ENCODE data around the gene CTNNA2.

The CTNNA2 gene

GRCh38 chr2:79981316-79981715 lies 468.5 kb downstream of the CTNNA2 start:
- ATAC-seq (replicated peaks) (no peak), DNase-seq (no peak)
- H3K4me1 Mint-ChIP-seq: no peaks in the 10 kb centered on the region
- no peaks in the 10 kb centered on the region for H3K36me3 Mint-ChIP-seq
- H3K27ac Mint-ChIP-seq: no peak overlapping the region
- H3K9me3 Mint-ChIP-seq: no peaks in the 10 kb centered on the region
- no peak overlapping the region for H3K4me3 Mint-ChIP-seq
- no peaks in the 10 kb centered on the region for H3K27me3 Mint-ChIP-seq

DNA sequence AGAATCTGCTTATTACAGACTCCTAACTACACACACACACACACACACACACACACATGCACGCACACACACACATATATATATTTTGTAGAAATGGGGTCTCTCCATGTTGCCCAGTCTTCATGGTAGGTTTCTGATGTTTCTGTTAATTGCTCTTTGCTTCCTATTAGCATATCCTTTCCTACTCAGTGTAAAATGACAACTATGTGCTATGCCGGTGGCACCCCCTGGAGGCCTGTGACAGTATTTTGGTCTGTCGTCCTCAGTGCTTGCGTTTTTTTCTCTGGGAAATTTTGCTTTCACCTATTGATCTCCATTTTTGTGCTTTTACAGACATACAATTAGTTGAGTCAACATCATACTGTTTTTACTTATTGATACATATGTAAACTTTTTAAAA lies 469.6 kb downstream of the CTNNA2 start:
- Mint-ChIP-seq H3K36me3 (no peaks in the 10 kb centered on the region), H3K27me3 (no peaks in the 10 kb centered on the region), H3K9me3 (no peaks in the 10 kb centered on the region), H3K27ac (no peak overlapping the region), H3K4me3 (no peak overlapping the region), H3K4me1 (no peaks in the 10 kb centered on the region)
- ATAC-seq (replicated peaks): no peak
- DNase-seq: no peak

DNA sequence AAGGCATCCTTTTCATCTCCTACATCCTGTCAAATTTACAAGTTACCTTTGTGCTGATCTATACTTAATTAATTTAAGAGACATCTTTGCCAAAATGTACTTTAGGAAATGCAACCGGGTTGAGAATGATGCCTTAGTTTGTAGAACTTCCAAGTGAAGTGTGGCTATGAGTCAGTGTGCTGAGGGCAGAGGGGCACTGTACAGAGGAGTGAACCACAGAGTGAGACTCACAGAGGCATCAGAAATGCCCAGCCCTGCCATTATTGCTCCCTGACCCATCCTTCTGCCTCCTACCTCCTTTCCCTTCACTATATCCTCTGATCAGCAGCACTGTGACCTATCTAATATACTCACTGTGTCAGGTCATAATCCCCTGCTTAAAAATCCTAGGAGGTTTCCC lies 471.6 kb downstream of the CTNNA2 start:
- Mint-ChIP-seq H3K4me3 (no peak overlapping the region), H3K4me1 (no peaks in the 10 kb centered on the region), H3K36me3 (no peaks in the 10 kb centered on the region)

DNA sequence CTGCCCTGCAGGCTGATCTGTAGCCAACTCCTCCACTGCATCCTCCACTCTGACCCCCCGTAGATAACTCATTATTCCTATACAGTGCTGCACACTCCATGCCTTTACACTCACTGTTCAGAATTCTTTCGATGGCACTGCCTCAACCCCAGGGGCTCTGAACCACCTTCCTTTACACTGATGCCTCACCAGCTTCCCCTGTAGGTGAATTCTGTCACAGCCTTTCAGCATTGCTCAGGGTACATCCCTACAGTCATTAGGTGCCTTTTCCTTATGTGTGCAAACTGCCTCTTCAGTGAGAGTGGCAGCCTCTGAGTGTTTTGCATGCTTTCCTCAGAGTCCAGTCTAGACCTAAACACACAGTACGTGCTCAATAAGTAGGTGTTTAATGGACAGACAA lies 472.3 kb downstream of the CTNNA2 start:
- no peak for ATAC-seq (replicated peaks)
- no peaks in the 10 kb centered on the region for H3K4me1 Mint-ChIP-seq
- H3K27ac Mint-ChIP-seq: no peak overlapping the region
- peaks cover 0 to 2% of the 10 kb centered on the region in 2 donors for H3K9me3 Mint-ChIP-seq
- no peaks in the 10 kb centered on the region for H3K36me3 Mint-ChIP-seq
- H3K27me3 Mint-ChIP-seq: no peaks in the 10 kb centered on the region
- no peak overlapping the region for H3K4me3 Mint-ChIP-seq
- DNase-seq: no peak

More for the DNA sequence above, 471.6 kb downstream of the CTNNA2 start:
- Mint-ChIP-seq H3K27me3 (no peaks in the 10 kb centered on the region), H3K9me3 (no peaks in the 10 kb centered on the region), H3K27ac (no peak overlapping the region)
- ATAC-seq (replicated peaks): no peak
- no peak for DNase-seq

- no peaks in the 10 kb centered on the region for H3K27me3 Mint-ChIP-seq
- ATAC-seq (replicated peaks) (no peak), DNase-seq (no peak)
- no peaks in the 10 kb centered on the region for H3K36me3 Mint-ChIP-seq
- no peaks in the 10 kb centered on the region for H3K4me1 Mint-ChIP-seq
- peaks cover 0 to 2% of the 10 kb centered on the region in 2 donors for H3K9me3 Mint-ChIP-seq
- H3K4me3 Mint-ChIP-seq: no peak overlapping the region
- no peak overlapping the region for H3K27ac Mint-ChIP-seq
Measured at GRCh38 chr2:79985571-79985970, 472.7 kb downstream of the CTNNA2 start.

DNA sequence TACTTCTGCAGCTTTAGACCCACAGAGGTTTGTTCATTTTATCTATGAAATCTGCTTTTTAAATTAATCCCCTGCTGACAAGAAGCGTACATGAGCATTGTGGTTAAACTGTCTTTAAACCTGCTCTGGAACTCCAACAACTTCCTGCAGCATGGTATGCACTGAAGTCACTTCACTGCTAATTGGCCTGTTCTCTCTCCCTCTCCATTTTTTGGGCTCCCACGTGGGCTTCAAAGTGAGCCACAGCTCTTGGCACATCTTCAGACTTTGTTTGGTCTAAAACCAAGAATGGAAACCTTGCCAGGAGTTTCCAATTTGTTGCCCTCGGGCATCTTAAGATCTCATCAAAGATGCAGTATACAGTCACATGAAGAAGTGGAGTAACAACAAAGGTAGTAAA lies 480.3 kb downstream of the CTNNA2 start:
- H3K27me3 Mint-ChIP-seq: no peaks in the 10 kb centered on the region
- peaks cover 0 to 5% of the 10 kb centered on the region in 2 donors for H3K9me3 Mint-ChIP-seq
- H3K4me1 Mint-ChIP-seq: no peaks in the 10 kb centered on the region
- H3K36me3 Mint-ChIP-seq: no peaks in the 10 kb centered on the region
- no peak for ATAC-seq (replicated peaks)
- no peak overlapping the region for H3K4me3 Mint-ChIP-seq
- DNase-seq: no peak
- no peak overlapping the region for H3K27ac Mint-ChIP-seq

DNA sequence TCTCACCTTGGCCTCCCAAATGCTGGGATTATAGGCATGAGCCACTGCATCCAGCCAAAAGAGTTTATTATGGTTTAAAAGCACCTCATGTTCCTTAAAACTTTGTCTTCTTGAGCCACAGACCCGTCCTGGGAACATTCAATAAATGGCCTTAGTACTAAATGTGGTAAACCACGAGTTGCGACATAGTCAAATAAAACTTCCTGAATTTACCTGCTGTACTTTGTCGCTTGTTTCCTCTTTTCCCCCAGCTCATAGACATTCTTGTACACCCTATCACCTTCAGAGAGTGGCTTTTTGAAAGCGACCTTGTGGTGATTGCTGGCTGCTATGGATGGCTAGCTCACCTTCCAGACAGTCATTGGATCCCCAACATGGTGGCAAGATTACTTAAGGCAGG lies 481.3 kb downstream of the CTNNA2 start:
- DNase-seq (no peak), ATAC-seq (replicated peaks) (no peak)
- H3K9me3 Mint-ChIP-seq: peaks cover 0 to 6% of the 10 kb centered on the region in 2 donors
- H3K4me1 Mint-ChIP-seq: no peaks in the 10 kb centered on the region
- no peak overlapping the region for H3K4me3 Mint-ChIP-seq
- H3K27ac Mint-ChIP-seq: no peak overlapping the region
- no peaks in the 10 kb centered on the region for H3K36me3 Mint-ChIP-seq
- no peaks in the 10 kb centered on the region for H3K27me3 Mint-ChIP-seq

- DNase-seq: no peak
- H3K4me1 Mint-ChIP-seq: no peaks in the 10 kb centered on the region
- no peaks in the 10 kb centered on the region for H3K27me3 Mint-ChIP-seq
- peaks cover 0 to 5% of the 10 kb centered on the region in 2 donors for H3K9me3 Mint-ChIP-seq
- H3K4me3 Mint-ChIP-seq: no peak overlapping the region
- no peak overlapping the region for H3K27ac Mint-ChIP-seq
- no peak for ATAC-seq (replicated peaks)
- no peaks in the 10 kb centered on the region for H3K36me3 Mint-ChIP-seq
Measured at GRCh38 chr2:79994965-79995364, 482.1 kb downstream of the CTNNA2 start.

GRCh38 chr2:79996709-79997108 lies 483.9 kb downstream of the CTNNA2 start:
- no peaks in the 10 kb centered on the region for H3K36me3 Mint-ChIP-seq

DNA sequence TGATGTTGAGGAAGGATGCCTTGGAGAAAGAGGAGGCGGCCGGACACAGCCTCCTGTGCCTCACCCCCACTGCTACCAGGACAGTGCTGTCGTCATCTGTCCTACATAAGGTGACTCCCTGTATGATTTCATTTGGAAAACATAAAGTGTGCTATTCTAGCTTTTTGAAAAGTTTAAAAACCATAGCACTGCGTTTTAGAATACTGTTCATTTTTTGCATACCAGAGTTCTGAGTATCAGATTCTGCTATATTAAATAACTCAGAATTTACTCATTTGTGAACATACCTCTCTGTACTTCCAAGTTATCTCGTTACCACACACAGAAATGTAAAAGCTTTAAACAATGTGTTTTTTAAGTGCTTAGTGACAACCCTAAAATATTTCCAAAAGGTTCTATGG lies 488.9 kb downstream of the CTNNA2 start:
- H3K4me1 Mint-ChIP-seq: no peaks in the 10 kb centered on the region
- H3K27ac Mint-ChIP-seq: no peak overlapping the region
- H3K36me3 Mint-ChIP-seq: no peaks in the 10 kb centered on the region
- DNase-seq (no peak), ATAC-seq (replicated peaks) (no peak)
- H3K9me3 Mint-ChIP-seq: peaks cover 0 to 2% of the 10 kb centered on the region in 2 donors
- no peak overlapping the region for H3K4me3 Mint-ChIP-seq
- H3K27me3 Mint-ChIP-seq: no peaks in the 10 kb centered on the region

More at GRCh38 chr2:79996709-79997108, 483.9 kb downstream of the CTNNA2 start:
- ATAC-seq (replicated peaks): no peak
- H3K4me3 Mint-ChIP-seq: no peak overlapping the region
- H3K9me3 Mint-ChIP-seq: peaks cover 0 to 5% of the 10 kb centered on the region in 2 donors
- no peaks in the 10 kb centered on the region for H3K4me1 Mint-ChIP-seq
- no peaks in the 10 kb centered on the region for H3K27me3 Mint-ChIP-seq
- H3K27ac Mint-ChIP-seq: no peak overlapping the region
- DNase-seq: no peak

DNA sequence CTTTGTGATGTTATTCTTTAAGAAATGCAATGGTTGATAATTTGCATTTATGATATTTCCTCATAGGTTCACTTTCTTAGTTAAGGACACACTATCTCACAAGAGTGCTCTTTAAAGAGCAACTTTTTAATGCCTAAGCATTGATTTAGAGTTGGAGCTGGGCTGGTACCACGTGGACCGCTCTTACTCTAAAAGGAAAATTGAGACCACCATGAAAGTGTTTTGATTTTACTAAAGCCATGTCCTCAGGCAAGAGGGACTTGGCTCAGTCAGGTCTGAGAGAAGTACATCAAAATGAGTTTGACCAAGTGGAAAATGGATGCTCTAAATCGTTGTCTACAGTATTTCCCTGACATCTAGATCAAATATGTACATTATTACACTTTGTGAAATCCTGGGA lies 489.3 kb downstream of the CTNNA2 start:
- Mint-ChIP-seq H3K4me1 (no peaks in the 10 kb centered on the region), H3K36me3 (no peaks in the 10 kb centered on the region), H3K27me3 (no peaks in the 10 kb centered on the region), H3K4me3 (no peak overlapping the region), H3K9me3 (peaks cover 0 to 2% of the 10 kb centered on the region in 2 donors), H3K27ac (no peak overlapping the region)
- ATAC-seq (replicated peaks) (no peak), DNase-seq (no peak)

- DNase-seq (no peak), ATAC-seq (replicated peaks) (no peak)
- Mint-ChIP-seq H3K4me1 (no peaks in the 10 kb centered on the region), H3K9me3 (peaks cover 0 to 2% of the 10 kb centered on the region in 2 donors), H3K27ac (no peak overlapping the region), H3K36me3 (no peaks in the 10 kb centered on the region), H3K4me3 (no peak overlapping the region), H3K27me3 (no peaks in the 10 kb centered on the region)
Measured at GRCh38 chr2:80002568-80003157, 489.8 kb downstream of the CTNNA2 start.

DNA sequence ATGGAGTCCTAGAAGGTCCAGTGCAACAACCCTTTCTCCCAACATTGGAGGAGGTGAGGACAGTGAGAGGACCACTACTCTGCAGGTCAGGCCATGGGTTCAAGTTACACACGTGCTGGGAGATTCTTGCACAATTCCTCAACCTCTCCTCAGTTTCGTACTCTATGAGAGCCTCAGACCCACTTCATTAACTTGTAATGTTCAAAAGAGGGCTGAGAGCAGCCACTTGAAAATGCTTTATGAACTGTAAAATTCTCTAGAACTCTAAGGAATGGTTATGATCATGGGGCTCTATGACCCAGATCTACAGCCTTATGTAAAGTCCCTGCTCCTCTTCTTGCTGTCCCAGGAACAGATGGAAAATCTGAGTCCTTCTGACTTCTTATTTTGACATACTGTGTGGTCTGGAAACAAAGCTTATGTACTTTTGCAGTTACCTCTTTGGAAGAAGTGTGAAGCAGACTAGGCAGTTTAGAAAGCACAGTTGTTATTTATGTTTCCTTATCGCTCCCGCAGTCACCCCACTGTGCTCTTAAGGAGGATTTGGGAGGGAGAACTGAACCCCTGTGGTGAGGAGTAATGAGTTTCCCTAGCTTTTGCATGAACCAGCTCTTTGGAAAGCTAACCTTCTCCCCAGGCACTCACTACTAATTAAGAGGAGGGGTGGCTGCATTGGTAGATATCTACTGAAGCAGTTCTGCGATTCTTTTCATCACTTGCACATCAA lies 495.1 kb downstream of the CTNNA2 start:
- H3K9me3 Mint-ChIP-seq: no peaks in the 10 kb centered on the region
- no peaks in the 10 kb centered on the region for H3K27me3 Mint-ChIP-seq
- peaks cover 0 to 1% of the 10 kb centered on the region in 2 donors for H3K4me1 Mint-ChIP-seq
- no peak for ATAC-seq (replicated peaks)
- no peak overlapping the region for H3K27ac Mint-ChIP-seq
- H3K4me3 Mint-ChIP-seq: no peak overlapping the region
- DNase-seq: no peak
- no peaks in the 10 kb centered on the region for H3K36me3 Mint-ChIP-seq

- H3K27me3 Mint-ChIP-seq: no peaks in the 10 kb centered on the region
- peaks cover 0 to 1% of the 10 kb centered on the region in 2 donors for H3K4me1 Mint-ChIP-seq
- H3K4me3 Mint-ChIP-seq: no peak overlapping the region
- no peak overlapping the region for H3K27ac Mint-ChIP-seq
- DNase-seq: no peak
- ATAC-seq (replicated peaks): no peak
- H3K36me3 Mint-ChIP-seq: no peaks in the 10 kb centered on the region
- H3K9me3 Mint-ChIP-seq: no peaks in the 10 kb centered on the region
Measured at GRCh38 chr2:80008596-80008995, 495.7 kb downstream of the CTNNA2 start.

- Mint-ChIP-seq H3K27ac (no peak overlapping the region), H3K4me3 (no peak overlapping the region), H3K36me3 (no peaks in the 10 kb centered on the region), H3K9me3 (no peaks in the 10 kb centered on the region), H3K27me3 (no peaks in the 10 kb centered on the region), H3K4me1 (peaks cover 0 to 1% of the 10 kb centered on the region in 2 donors)
- ATAC-seq (replicated peaks): no peak
- DNase-seq: no peak
Measured at GRCh38 chr2:80009211-80009610, 496.4 kb downstream of the CTNNA2 start.

All from stimulated activated naive B cell treated with anti-CD40 and anti-IgM and Interleukin-4, amounts not matched to agents 10 μg/mL and 1 μg/mL and 100 μg/mL, for 72 hours (primary cell).